K562 (cell line): ENCODE results near the gene ZDHHC12. TPM values are rescaled to one million over a fixed set of nuclear protein-coding genes. Genes with fewer than 3 reads are reported as not detected.

Source experiments
- ATAC-seq: fragments of 200-7000 bp; cut with Tn5 transposase; 3 replicates; pipeline ENCODE4 v1.9.1; 2020; ENCODE audit warnings: moderate library complexity
- BruUV-seq: library from RNA; stranded (reverse); fragments of 400-500 nt; replicated peaks from 2 replicates; lab custom pipeline; 2021; lab: Mats Ljungman, UMichigan
- CTCF ChIA-PET: fragments of 300-600 bp; formaldehyde crosslinking; extraction: SDS; loops from one replicate; lab custom pipeline; 2021; ENCODE audit warnings: low intra/inter-chr PET ratio; lab: Yijun Ruan, JAX
- POLR2A ChIA-PET: fragments of 300-600, 350-650 bp; sonication (Branson Sonifier 250); formaldehyde crosslinking; extraction: SDS; loops from one replicate; lab custom pipeline; 2021; ENCODE audit warnings: antibody characterized with exemption, inconsistent platforms; lab: Yijun Ruan, JAX
- DNase-seq, 4 experiments: peaks; one replicate each; pipeline versions ENCODE4 v3.0.0 to v3.0.0-alpha.2; 2011 to 2018; ENCODE audit warnings: low spot score in 3 of 4, mixed read lengths in 3 of 4; ENCODE audit errors: extremely low read depth in 1 of 4
- FAIRE-seq: peaks from 2 replicates; lab custom pipeline; 2011; peaks lifted over from hg19 to GRCh38; lab: Jason Lieb, UNC
- H2AFZ ChIP-seq: 2 replicates; pipeline ENCODE4 v1.6.0; 2011; ENCODE audit warnings: low read depth, low read length, control low read depth, inconsistent platforms
- H3K27ac ChIP-seq: fragments of 200-600 bp; 3 replicates; pipeline ENCODE4 v1.8.0; 2011; ENCODE audit warnings: low read depth, mild to moderate bottlenecking, control low read depth, inconsistent platforms, low read length, moderate library complexity, mixed read lengths; ENCODE audit errors: extremely low read depth
- H3K27me3 ChIP-seq, 2 experiments: fragments of 300-600 bp in 1 of 2; 2 replicates in 1 of 2; 3 replicates in 1 of 2; pipeline versions ENCODE4 v1.6.0 to v1.8.0; 2011; ENCODE audit warnings: inconsistent platforms in 2 of 2, low read length in 2 of 2, mild to moderate bottlenecking in 1 of 2, mixed read lengths in 1 of 2, moderate library complexity in 1 of 2; ENCODE audit not compliant: control insufficient read depth in 2 of 2, insufficient read depth in 2 of 2
- H3K36me3 ChIP-seq: fragments of 300-600 bp; 3 replicates; pipeline ENCODE4 v1.8.0; 2011; ENCODE audit warnings: mild to moderate bottlenecking, low read length, inconsistent platforms; ENCODE audit not compliant: control insufficient read depth, insufficient read depth
- H3K4me1 ChIP-seq, 2 experiments: fragments of 200-600 bp in 1 of 2; replicated peaks in 1 of 2; 2 replicates in 1 of 2; 3 replicates in 1 of 2; pipeline versions ENCODE4 v1.5.1 to v1.8.0; 2011; ENCODE audit warnings: inconsistent platforms in 2 of 2, low read length in 2 of 2, mild to moderate bottlenecking in 1 of 2, mixed read lengths in 1 of 2, moderate library complexity in 1 of 2; ENCODE audit not compliant: control insufficient read depth in 2 of 2, insufficient read depth in 2 of 2
- H3K4me2 ChIP-seq: 2 replicates; pipeline ENCODE4 v1.6.1; 2011; ENCODE audit warnings: low read length, control low read depth, inconsistent platforms, mixed read lengths; ENCODE audit not compliant: insufficient read depth
- H3K4me3 ChIP-seq: fragments of 200-600 bp; sonication (generic), shearing (Covaris generic); 2 replicates; pipeline ENCODE4 v1.5.1; 2016; ENCODE audit warnings: control low read depth, inconsistent platforms
- H3K79me2 ChIP-seq: fragments of 200-600 bp; 3 replicates; pipeline ENCODE4 v1.8.0; 2011; ENCODE audit warnings: low read length, inconsistent platforms; ENCODE audit not compliant: control insufficient read depth, insufficient read depth
- H3K9ac ChIP-seq, 2 experiments: 2 replicates each; pipeline versions ENCODE4 v1.6.0 to v1.6.1; 2011; ENCODE audit warnings: low read depth in 2 of 2, low read length in 2 of 2, control low read depth in 1 of 2, inconsistent platforms in 1 of 2, mild to moderate bottlenecking in 1 of 2, mixed read lengths in 1 of 2; ENCODE audit not compliant: insufficient read depth in 1 of 2
- H3K9me1 ChIP-seq: one replicate; pipeline ENCODE4 v1.6.0; 2011; ENCODE audit warnings: inconsistent platforms, mild to moderate bottlenecking, low read length, moderate library complexity; ENCODE audit not compliant: control insufficient read depth, insufficient read depth
- H3K9me3 ChIP-seq: replicated peaks from 2 replicates; pipeline ENCODE4 v1.5.1; 2011; ENCODE audit warnings: low read depth, low read length, inconsistent platforms; ENCODE audit not compliant: control insufficient read depth, insufficient read depth
- H4K20me1 ChIP-seq: replicated peaks from 2 replicates; pipeline ENCODE4 v1.6.1; 2011; ENCODE audit warnings: low read length, inconsistent platforms, mixed read lengths; ENCODE audit not compliant: control insufficient read depth, insufficient read depth
- FOXA1 ChIP-seq: fragments of 450-650 bp; IDR thresholded peaks from 2 replicates; pipeline ENCODE4 v1.6.1; 2016; ENCODE audit warnings: mild to moderate bottlenecking, borderline replicate concordance
- MITF ChIP-seq: IDR thresholded peaks from 2 replicates; pipeline ENCODE4 v1.6.1; 2014; ENCODE audit warnings: antibody characterized with exemption
- PHF20 ChIP-seq: fragments of 450-650 bp; IDR thresholded peaks from 2 replicates; pipeline ENCODE4 v1.6.1; 2018; ENCODE audit not compliant: partially characterized antibody
- POLR2G ChIP-seq: fragments of 200-400 bp; formaldehyde crosslinking; IDR thresholded peaks from 2 replicates; pipeline ENCODE4 v1.6.1; 2017; ENCODE audit warnings: low read depth, mild to moderate bottlenecking, antibody characterized with exemption, low read length, moderate library complexity
- RBFOX2 ChIP-seq: fragments of 200-400 bp; formaldehyde crosslinking; IDR thresholded peaks from 2 replicates; pipeline ENCODE4 v1.6.1; 2017; ENCODE audit warnings: low read depth, mild to moderate bottlenecking, low read length, moderate library complexity
- WGBS: fragments of 100-300 bp; shearing (Covaris generic); methylation state at CpG from one replicate; pipeline ENCODE4 v1.1.6; 2016; ENCODE audit warnings: low coverage, mixed read lengths; ENCODE audit not compliant: insufficient coverage; ENCODE audit errors: missing lambda C conversion rate; 5-methylcytosine and 5-hydroxymethylcytosine counted together
- in situ Hi-C: fragments of 300-500 bp; cut with MboI; formaldehyde crosslinking; loops from 4 replicates; pipeline ENCODE4 v1.15.0; 2018; ENCODE audit warnings: inconsistent platforms, mixed read lengths
- intact Hi-C: fragments of 100-400 bp; cut with micrococcal nuclease; formaldehyde crosslinking; loops from 2 replicates; pipeline ENCODE4 v1.14.2; 2022
- polyA plus RNA-seq, 8 experiments: library from polyadenylated mRNA; depleted of rRNA in 4 of 8; stranded (reverse) in 5 of 8; unstranded in 3 of 8; fragments of >200 nt; fragmentation: Nextera tagmentation in 2 of 8; fragmentation: Illumina TruSeq in 1 of 8; extraction: Ambion mirVana in 2 of 8; extraction: Trizol in 1 of 8; gene quantifications; 2 replicates each; pipeline versions ENCODE4 v1.2.1 to v1.2.3, GENCODE V29; 2011 to 2014; ENCODE audit warnings: inconsistent platforms in 1 of 8, missing spikeins in 1 of 8
- total RNA-seq, 7 experiments: library from RNA; depleted of rRNA in 6 of 7; stranded (reverse); fragments of >200 nt in 6 of 7; fragmentation: Illumina TruSeq in 2 of 7; extraction: Trizol in 2 of 7; gene quantifications; 2 replicates each; pipeline versions ENCODE4 v1.2.1 to v1.2.3, GENCODE V29; 2011 to 2021; ENCODE audit warnings: low replicate concordance in 1 of 7

ZDHHC12 gene
- total and polyA plus RNA-seq, 9 of the 15 experiments (the other 6 are each of a cell fraction or from before 2014, with no cell fraction given): 0.21 to 38.0 (median 13.8) TPM

GRCh38 chr9:128707446-128707845, 16.5 kb downstream of the ZDHHC12 start:
- no TSS peak for BruUV-seq
- Histone ChIP-seq H3K79me2 (peaks cover 24% of the 10 kb centered on the region), H3K4me3 (no peak overlapping the region), H3K9me3 (no peaks in the 10 kb centered on the region), H4K20me1 (no peaks in the 10 kb centered on the region), H2AFZ (no peak overlapping the region), H3K36me3 (peaks cover 43% of the 10 kb centered on the region; the same call in 2 of the 3 replicates)
- POLR2A ChIA-PET: interaction anchor here (0.7 to 1.4 kb wide), 5 partner anchors 10 to 211 kb away, joined by 3 to 8 read pairs (median 4); partner anchors contain the start of gene ZDHHC12
- no peak for FAIRE-seq
- no peak for DNase-seq
- TF ChIP-seq PHF20: no peak
- no peak for TF ChIP-seq FOXA1
- TF ChIP-seq, all 486 proteins: peak for 0
- in situ Hi-C loops (no loop called here), intact Hi-C loops (no loop called here)
- peaks cover 9 to 36% of the 10 kb centered on the region in 2 experiments for H3K4me1 ChIP-seq
- H3K27ac ChIP-seq: no peak overlapping the region
- H3K27me3 ChIP-seq: no peaks in the 10 kb centered on the region
- no peaks in the 10 kb centered on the region for H3K9me1 ChIP-seq
- ATAC-seq: no peak
- H3K4me2 ChIP-seq: no peak overlapping the region
- H3K9ac ChIP-seq: no peak overlapping the region
- CTCF ChIA-PET: no interaction called here
- 90% methylated on average over 8 of the region's 8 CpGs for WGBS

- ChIA-PET POLR2A (interaction anchor here (0.7 to 1.4 kb wide), 5 partner anchors 9 to 210 kb away, joined by 3 to 8 read pairs (median 4); partner anchors contain the start of gene ZDHHC12), CTCF (no interaction called here)
- Histone ChIP-seq H3K36me3 (peaks cover 39% of the 10 kb centered on the region; the same call in 2 of the 3 replicates), H3K4me1 (peaks cover 9 to 43% of the 10 kb centered on the region in 2 experiments), H3K27ac (no peak overlapping the region), H3K9ac (peak overlapping the region in 1 of 2 experiments; percentile 50; a peak in 2 of 4 replicates), H3K4me2 (no peak overlapping the region), H4K20me1 (no peaks in the 10 kb centered on the region), H3K79me2 (peaks cover 24% of the 10 kb centered on the region), H2AFZ (no peak overlapping the region), H3K4me3 (no peak overlapping the region), H3K9me3 (no peaks in the 10 kb centered on the region), H3K9me1 (no peaks in the 10 kb centered on the region), H3K27me3 (no peaks in the 10 kb centered on the region)
- DNase-seq (no peak), ATAC-seq (no peak), FAIRE-seq (no peak)
- BruUV-seq: no TSS peak
- intact Hi-C loops: no loop called here
- TF ChIP-seq RBFOX2: 0 out of 2 replicates have a peak, but pooled peaks have one; percentile 27
- TF ChIP-seq POLR2G: peak; percentile 65
- no peak for TF ChIP-seq MITF
- WGBS: 89% methylated on average over 23 of the region's 23 CpGs
- in situ Hi-C loops: no loop called here
Measured at GRCh38 chr9:128706671-128707381, 17.1 kb downstream of the ZDHHC12 start.
